Dermis blood vessel endothelial cell (primary cell): Measurements from ENCODE around the gene TNS1. TPM values are rescaled to one million over a fixed set of nuclear protein-coding genes. Genes with fewer than 3 reads are reported as not detected.
"Not testable (repeated sequence)": the region's sequence is repeated elsewhere in the genome, so short reads cannot be mapped to it uniquely, and the experiment has no call there.

Experiments
- DNase-seq: peaks from one replicate; pipeline ENCODE4 v3.0.0; 2010
- total RNA-seq: library from RNA; depleted of rRNA; stranded (reverse); fragments of >200 nt; gene quantifications from 2 replicates; pipeline ENCODE4 v1.2.3, GENCODE V29; 2014

The TNS1 gene
- total RNA-seq, 1 donor from 2014 or later = 45.8 TPM

DNA sequence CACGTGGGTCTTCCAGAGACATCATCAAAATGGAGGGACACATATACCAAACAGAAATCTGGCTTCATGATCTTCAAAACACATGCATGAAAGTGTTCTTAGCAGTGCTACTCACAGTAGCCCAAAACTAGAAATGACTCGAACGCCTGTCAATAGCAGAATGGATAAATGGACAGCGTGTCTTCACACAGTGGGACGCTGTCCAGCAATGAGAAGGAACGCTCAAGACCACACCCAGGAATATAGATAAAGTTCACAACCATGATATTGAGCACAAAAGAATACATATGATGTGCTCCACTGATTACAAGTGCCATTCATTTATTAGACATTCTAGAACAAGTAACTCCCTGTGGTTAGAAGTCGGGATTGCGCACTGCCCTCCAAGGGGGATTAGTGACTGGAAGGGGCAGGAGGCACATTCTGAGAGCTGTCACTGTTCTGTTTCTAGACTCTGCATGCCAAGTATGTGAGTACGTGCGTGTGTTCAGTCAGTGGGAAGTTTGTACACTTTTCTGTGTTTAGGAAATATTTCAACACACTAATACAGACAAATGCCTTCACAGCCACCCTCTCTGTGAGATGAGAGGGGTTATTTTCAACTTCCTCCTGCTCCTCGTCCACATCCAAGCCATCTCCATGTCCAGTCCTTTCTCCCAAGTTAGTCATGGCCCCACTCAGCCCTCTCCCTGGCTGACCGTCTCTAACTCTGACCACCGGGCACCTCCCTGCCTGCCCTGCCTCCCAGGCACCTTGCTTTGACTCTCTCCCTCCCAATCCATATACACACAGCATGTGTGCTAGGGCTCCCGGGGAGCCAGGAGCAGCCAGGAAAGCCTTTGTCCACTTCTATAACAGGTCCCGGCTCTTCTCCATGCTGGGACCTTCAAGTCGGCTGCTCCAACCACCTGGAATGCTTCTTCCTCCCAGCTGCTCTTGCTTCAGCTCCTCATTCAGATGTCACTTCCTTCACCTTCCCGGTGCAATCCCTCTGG is 26.9 kb upstream of the TNS1 start:
- DNase-seq = no peak

GRCh38 chr2:218028562-218029348 is 26.0 kb upstream of the TNS1 start:
- no peak for DNase-seq

- DNase-seq = no peak
Observed at GRCh38 chr2:218028189-218028495, 25.3 kb upstream of the TNS1 start.

DNA sequence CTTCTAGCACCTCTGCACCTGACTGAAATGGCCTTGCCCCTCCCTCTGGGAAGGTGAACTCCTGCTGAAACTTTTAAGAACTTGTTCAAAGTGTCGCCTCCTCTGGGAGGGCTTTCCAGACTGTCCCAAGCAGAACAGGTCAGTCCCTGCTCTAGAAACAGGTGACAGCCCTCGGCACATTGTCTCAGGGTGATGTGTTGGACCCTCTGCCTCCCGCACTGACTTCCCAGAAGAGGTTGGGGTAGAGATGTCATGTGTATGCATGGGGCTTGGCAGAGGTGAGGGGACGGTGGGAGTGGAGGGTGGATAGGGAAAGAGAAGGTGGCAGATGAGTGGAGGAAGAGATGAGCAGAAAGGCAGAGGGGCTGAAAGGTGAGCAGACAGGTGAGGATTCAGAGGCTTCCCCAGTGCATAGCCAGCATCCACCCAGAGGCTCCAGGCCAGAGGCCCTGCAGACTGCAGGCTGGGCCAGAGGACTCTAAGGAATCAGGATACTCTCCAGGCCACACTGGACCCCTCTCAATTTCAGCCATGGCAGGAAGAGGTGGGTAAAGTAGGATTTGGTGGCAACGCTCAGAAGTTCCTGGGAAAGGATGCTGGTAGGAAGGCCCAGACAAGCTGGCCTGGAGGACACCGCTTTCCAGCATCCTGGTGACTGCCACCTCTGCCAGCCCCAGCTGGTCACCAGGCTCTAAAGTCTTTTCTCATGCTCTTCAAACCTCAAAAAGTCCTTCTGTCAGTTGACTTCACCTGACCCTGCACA is 24.8 kb upstream of the TNS1 start:
- no peak for DNase-seq

- DNase-seq = no peak
Observed at GRCh38 chr2:218026676-218027425, 24.1 kb upstream of the TNS1 start.

DNA sequence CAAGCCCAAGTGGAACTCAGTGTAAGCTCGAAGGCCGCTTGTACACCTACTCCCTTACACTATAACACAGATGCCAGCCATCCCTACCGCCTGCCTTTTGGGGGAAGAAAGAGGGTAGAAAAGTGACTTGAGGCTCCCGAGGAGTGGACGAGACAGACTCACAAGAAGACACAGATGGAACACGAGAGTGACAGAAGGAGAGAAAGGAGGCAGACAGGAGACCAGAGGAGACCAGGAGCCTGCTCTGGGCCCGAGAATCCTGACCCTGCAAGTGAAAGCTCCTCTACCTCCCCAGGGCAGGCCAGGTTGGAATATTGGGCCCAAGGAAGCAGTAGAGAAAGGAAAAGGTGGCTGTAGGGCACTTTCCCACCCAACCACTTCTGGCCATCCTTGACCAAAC is 23.4 kb upstream of the TNS1 start:
- no peak for DNase-seq

GRCh38 chr2:218024871-218025270 is 22.1 kb upstream of the TNS1 start:
- DNase-seq = no peak

DNA sequence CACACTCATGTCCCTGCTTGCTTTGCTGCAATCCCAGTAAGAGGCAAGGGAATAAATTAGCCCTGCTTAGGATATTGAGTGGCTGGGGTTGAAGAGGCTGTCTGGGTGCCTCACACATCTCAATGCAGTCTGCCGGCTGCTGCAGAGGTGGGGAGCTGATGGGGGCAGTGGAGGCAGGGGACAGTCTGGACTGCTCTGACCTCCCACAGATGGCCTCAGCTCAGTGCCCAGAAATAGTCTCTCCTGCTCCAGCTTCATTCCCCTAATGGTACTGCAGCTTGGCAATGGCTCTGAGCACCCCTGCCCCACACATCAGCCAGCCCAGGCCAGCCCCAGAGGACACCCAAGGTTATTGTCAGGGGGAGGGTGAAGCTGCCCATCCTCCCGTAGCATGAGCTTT is 21.5 kb upstream of the TNS1 start:
- DNase-seq = no peak

GRCh38 chr2:218023636-218024035 is 20.8 kb upstream of the TNS1 start:
- no peak for DNase-seq

- no peak for DNase-seq
Observed at GRCh38 chr2:218022851-218023530, 20.2 kb upstream of the TNS1 start.

DNA sequence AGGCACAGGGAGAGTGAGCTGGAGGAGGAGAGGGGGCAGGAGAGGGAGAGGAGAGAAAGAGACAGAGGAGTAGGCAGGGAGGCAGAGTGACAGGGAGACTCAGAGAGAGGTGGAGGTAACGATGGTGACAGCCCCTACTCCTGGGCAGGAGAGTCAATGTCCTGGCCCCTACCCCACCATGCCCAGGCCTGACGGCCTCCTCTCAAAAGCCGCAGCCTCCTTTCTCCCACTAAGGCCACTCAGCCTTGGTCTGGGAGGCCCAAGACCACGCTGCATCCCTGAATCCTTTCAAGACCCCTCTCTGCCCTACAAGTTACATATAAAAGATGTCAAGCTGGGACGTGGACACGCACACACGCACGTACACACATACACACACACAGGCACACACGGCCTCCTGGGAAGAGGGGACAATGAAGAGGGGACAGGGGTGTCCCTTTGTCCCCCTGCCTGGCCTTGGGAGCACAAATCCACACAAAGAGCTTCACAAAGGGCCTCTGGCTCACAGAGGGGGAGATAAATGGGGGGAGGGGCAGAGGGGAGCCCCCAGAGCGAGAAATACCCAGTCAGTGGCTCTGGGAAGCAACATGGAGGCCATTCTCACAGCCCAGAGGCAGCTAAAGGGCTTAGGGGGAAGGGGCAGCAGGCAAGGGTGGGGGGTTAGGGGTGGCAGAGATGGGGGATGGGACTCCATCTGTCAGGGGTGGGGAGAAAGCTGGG is 19.5 kb upstream of the TNS1 start:
- DNase-seq = no peak

DNA sequence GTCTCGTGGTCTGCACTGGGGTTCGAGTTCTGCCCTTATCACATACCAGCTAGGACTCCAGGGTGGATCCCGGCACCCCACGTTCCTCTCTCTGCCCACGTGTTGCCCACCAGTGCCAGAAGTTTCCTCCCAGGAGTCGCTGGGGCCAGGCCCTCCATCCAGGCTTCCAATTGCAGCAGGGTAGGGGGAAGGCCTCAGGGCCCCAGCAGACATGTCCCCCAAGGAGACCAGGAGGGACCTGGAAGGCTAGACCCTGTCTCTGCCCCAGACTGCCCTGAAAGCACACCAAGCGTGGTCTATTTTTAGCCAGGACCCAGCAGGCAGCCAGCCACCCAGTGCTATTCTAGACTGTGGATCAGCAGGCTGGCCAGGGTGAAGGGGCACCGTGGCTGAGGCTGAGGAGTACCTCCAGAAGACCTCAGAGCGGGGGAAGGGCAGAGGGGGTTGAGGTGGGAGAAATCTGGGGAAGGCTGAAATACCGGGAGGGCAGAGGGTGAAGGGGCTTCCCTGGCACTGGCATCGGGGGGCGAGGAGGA is 18.8 kb upstream of the TNS1 start:
- DNase-seq = no peak

DNA sequence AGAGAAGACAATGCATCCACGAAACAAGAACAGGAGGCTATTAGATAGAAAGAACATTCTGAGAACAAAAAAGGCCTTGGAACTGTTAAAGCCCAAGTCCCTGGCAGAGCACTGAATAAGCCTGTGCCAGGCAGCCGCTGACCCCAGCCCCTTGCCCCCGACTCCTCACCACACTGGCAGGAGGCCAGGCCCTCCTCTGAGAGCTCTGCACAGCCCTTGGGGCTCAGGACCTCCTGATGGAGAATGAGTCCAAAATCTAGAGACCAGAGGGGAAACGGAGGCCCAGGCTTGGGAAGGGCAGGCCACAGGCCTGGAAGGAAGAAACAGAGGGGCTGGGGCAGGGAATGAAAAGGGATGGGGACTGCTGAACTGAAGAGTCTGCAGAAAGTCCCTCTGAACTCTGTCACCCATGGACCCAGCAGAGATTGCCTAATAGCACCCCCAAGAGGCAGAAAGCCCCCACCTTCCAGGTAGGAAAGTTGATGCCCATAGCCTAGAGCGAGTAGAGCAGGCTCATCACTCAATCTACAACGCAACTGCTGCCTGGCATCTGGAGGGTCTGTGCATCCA is 18.3 kb upstream of the TNS1 start:
- no peak for DNase-seq

- DNase-seq = no peak
Observed at GRCh38 chr2:218020281-218020680, 17.5 kb upstream of the TNS1 start.

- no peak for DNase-seq
Observed at GRCh38 chr2:218019411-218020060, 16.7 kb upstream of the TNS1 start.

- not testable (repeated sequence) for DNase-seq
Observed at GRCh38 chr2:218018842-218019125, 16.0 kb upstream of the TNS1 start.

GRCh38 chr2:218017211-218018053 is 14.6 kb upstream of the TNS1 start:
- DNase-seq = no peak

DNA sequence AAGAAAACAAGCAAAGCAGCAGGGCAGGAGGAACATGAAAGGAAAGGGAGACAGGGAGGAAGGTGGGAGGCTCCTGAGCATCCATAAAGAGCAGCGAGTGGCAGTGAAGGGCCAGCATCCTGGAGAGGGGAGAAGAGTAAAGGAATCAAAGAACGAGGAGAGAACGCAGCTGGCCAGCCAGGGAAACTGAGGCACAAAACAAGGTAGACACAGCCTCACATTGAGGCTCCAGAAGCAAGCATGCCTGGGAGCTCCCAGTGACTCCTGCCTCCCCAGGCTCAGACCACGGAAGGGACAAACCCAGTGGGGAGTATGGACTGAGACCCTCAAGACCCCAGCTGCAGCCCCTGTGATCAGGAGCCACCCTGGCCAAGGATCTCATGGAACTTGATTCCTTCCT is 14.0 kb upstream of the TNS1 start:
- no peak for DNase-seq
